DMS153 treated with DMSO at 0.1 percent for 48 hours (cell line): Measurements from ENCODE around the gene TNK2.
"Not testable (repeated sequence)": the region's sequence is repeated elsewhere in the genome, so short reads cannot be mapped to it uniquely, and the experiment has no call there.

Experiments used
- DNase-seq: peaks from one replicate; lab custom pipeline; 2025; ENCODE audit not compliant: unreplicated experiment; lab: John Stamatoyannopoulos, UW

TNK2 gene

GRCh38 chr3:195824425-195825190, 83.7 kb downstream of the TNK2 start:
- DNase-seq: not testable (repeated sequence)

DNA sequence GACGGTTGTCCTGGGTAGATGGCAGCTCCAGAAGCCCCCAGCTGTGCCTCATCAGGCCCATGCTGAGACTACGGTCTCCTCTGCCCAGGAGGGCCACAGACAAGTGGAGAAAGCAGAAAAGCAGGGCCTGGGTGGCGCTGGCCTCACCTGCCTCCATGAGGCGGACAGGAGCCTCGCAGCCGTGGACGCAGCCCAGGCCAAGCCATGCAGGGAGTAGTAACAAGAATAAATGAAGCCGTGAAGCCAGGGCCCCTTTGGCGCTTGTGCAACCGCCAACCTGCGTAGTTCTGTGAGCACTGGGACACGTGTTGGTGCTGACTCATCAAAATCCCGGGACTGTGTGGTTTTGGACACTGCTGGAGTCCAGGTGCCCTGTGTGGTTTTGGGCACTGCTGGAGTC, 84.4 kb downstream of the TNK2 start:
- no peak for DNase-seq

DNA sequence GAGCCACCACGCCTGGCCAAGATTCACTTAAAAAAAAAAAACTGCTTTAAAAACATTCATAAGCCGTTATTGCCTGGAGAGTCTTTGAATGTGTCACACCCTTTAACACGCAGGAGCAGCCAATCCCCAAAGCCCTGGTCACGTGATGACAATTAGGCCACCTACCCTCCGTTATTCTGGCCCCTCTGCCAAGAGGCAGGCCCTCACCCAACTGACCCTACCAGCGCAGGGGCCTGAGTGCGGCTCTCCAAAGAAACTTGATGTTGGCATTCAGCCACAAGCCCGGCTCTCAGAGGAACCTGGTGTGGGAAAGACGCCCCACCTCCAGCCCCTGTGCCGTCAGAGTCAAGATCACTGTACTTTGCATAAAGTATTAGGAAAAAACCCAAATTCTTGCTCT, 85.1 kb downstream of the TNK2 start:
- DNase-seq: no peak

- DNase-seq: no peak
Measured at GRCh38 chr3:195822131-195822696, 86.1 kb downstream of the TNK2 start.

GRCh38 chr3:195821403-195822130, 86.8 kb downstream of the TNK2 start:
- DNase-seq: no peak

- no peak for DNase-seq
Measured at GRCh38 chr3:195820901-195821300, 87.5 kb downstream of the TNK2 start.

- DNase-seq: no peak
Measured at GRCh38 chr3:195820186-195820585, 88.2 kb downstream of the TNK2 start.

DNA sequence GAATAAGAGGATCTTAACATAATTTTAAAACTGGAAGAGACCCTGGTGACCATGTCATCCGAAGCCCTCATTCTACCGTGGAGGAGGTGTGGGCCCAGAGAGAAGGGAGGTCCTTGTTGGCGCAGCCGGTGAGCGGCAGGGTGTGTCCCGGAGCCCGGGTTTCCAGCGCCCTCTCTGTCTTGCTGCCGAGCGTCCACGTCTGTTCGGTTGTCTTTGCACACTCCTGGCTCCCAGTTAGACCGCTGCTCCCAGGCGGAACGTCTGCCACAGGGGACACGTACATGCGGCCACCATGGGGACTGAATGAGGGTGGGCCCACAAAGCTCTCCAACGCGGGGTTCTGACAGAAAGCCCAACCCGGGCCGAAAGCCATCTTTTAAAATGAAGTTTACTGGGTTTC, 90.0 kb downstream of the TNK2 start:
- no peak for DNase-seq

GRCh38 chr3:195817578-195818135, 90.7 kb downstream of the TNK2 start:
- DNase-seq: no peak

DNA sequence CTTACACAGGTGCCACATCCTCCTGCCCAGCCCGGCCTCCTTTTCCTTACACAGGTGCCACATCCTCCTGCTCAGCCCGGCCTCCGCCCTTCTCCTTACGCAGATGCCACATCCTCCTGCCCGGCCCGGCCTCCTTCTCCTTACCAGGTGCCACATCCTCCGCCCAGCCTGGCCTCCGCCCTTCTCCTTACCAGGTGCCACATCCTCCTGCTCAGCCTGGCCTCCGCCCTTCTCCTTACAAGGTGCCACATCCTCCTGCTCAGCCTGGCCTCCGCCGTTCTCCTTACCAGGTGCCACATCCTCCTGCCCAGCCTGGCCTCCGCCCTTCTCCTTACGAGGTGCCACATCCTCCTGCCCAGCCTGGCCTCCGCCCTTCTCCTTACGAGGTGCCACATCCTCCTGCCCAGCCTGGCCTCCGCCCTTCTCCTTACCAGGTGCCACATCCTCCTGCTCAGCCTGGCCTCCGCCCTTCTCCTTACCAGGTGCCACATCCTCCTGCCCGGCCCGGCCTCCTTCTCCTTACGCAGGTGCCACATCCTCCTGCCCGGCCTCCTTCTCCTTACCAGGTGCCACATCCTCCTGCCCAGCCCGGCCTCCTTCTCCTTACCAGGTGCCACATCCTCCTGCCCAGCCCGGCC, 92.0 kb downstream of the TNK2 start:
- DNase-seq: not testable (repeated sequence)

- DNase-seq: no peak
Measured at GRCh38 chr3:195815169-195815771, 93.1 kb downstream of the TNK2 start.

DNA sequence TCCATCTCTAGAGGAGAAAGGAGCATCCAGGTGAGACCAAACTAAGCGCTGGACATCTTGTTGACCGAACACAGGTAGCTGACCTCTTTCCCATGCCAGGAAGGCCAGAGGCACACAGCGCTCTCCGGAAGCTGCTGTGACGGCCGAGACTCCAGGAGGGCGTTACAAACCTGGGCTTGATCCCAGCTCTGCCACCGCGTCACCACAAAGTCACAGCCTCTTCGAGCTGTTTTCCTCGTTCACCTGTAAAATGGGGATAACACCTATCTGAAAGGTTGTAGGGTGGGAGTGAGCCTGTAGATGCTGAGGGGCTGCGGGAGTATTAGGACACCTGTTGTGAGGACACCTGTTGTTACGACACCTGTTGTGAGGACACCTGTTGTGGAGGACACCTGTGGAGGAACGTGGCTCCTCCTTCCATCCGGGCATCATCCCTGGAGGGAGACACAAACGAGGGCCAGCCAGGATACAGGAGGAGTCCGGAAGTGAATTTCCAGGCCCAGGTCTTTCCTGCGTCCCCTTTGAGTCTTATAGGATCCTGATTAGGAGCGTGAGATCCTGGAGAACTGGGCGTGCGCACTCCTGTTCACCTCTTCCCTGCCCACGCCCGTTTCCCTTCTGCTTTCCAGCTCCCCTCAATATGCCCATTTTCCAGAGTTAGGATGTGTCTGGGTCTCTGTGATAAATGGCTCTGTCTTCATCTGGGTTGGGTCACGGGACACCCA, 94.3 kb downstream of the TNK2 start:
- no peak for DNase-seq
